ENCODE data around the gene LRRK1.

The LRRK1 gene

GRCh38 chr15:100939791-100940190 is 20.6 kb downstream of the LRRK1 start:
- DNase-seq, result no peak

- no peak for DNase-seq
Measured at GRCh38 chr15:100940767-100941379, 21.7 kb downstream of the LRRK1 start.

DNA sequence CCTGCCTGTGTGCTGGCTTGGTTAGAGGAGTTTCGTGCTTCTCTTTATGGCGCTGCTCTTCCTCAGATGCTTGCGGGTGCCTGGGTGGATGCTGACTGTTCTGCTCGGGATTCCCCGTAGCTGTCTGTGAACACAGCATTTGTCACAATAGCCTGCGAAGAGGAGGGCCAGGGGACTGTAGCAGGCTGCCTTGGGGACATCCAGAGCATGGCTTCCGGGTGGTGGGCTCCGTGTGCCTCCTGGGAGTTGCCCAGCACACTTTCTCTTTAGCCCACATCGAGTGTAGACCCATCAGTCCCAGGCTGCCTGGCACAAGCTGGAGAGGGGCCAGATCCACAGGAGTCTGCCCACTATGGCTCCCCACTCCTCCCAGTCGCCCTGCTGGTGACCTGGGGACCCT is 22.4 kb downstream of the LRRK1 start:
- DNase-seq, result no peak

DNA sequence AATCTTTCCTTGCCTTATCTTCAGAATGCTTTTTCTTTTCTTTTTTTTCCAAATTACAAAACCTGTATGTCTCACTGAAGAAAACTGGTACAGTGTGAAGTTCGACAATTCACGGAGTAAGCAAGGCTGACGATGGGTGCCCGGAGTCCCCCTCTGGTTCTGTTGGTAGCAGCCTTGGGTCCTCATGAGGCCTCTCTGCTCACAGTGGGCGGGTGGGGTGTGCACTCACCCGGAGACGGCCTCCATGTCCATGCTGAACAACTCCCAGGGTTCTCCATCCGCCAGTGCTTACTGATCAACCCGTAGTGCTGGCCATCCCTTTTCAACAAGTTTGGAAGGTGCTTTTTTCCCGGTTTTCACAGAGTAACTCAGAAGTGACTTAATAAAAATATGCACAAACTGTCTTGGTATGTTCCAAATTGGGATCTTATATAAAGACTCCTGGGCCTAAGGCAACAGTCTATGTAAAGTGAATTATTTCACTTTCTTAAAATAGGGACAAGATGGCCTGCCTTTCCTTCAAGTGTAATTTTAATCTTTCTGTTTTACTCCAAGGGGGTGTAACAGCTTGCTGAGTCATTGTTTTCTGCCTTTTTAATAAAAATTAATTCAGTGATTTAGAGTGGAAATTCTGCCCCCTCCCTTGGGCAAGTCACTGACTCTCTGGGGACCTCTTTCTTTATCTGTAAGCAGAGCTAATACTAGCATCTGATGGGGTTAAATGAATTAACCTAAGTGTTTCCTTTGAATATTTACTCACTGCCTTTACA is 23.7 kb downstream of the LRRK1 start:
- DNase-seq, result no peak

DNA sequence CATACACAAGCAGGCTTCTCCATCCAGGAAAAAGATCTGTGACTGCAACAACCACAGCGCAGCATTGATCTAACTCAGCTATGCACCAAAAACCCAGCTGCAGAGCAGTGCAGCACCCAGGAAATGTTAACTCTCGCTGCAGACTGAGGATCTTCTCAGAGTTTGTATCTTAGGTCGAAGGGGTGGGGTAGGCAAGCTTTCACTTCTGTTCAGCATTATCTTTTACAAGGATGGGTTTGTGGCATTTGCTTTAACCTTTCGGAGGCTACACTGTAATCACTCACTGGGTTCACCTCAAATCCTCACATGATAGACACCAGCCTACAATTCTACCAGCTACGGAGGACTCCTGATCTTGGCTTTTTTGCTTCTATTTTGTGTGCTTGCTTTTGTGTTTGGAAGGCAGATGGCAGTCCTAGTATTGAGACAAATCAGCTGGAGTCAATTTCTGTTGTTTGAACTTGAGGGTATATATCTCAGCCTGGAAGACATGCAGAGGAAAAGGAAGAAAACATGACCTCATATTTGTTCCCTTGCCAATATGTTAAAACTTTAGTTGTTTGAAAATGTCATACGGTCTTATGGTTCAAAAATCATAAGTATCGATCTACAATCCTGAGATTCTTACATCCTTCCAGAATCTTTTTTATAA is 25.2 kb downstream of the LRRK1 start:
- DNase-seq, result no peak

GRCh38 chr15:100944986-100945385 is 25.8 kb downstream of the LRRK1 start:
- DNase-seq, result no peak

- DNase-seq, result no peak
Measured at GRCh38 chr15:100947760-100948429, 28.7 kb downstream of the LRRK1 start.

DNA sequence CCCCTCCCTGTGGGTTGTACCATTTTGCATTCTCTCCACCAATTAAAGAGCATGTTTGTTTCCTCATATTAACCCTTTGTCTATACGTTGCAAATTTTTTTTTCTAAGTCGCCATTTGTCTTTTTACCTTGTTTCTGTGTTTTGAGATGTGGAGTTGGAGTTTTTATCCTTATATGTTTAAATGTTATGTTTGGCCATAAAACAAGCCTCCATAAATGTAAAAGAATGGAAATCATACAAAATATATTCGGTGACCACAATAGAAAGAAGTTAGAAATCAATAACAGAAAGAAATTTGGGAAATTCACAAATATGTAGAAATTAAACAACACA is 29.2 kb downstream of the LRRK1 start:
- DNase-seq, result no peak

GRCh38 chr15:100949691-100950090 is 30.5 kb downstream of the LRRK1 start:
- no peak for DNase-seq

DNA sequence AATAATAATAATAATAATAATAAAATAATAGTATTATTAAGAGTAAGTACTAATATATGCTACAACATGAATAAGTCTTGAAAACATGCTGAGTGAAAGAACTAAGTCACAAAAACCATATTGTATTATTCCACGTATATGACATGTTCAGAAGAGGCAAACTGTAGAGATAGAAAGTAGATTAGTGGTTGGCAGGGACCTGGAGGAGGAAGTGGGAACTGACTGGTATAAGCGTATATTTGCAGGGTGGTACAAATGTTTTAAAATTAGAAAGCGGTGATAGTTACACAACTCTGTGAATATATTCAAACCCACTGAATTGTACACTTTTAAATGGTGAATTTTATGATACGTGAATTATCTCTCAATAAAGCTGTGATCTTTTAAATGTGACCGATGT is 32.8 kb downstream of the LRRK1 start:
- no peak for DNase-seq

DNA sequence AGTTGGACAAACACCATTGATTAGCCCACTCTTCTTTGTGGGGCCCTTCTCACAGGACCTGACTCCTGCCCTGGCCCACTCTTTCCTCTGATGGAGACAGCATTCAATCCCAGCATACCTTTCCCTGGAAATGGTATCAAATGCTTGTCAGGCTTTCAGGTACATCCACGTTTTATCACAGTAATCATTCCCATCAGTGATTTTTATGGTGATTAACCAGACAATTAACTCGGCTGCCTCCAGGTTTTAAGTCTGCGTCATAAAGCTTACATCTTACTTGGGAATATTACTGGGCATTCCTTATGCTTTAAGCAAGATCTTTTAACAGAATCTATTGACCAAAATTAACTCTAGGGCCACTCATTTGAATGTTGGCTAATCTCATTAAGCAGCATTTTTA is 33.4 kb downstream of the LRRK1 start:
- no peak for DNase-seq

- DNase-seq, result no peak
Measured at GRCh38 chr15:100958326-100959065, 39.3 kb downstream of the LRRK1 start.

- DNase-seq, result no peak
Measured at GRCh38 chr15:100959066-100960050, 40.2 kb downstream of the LRRK1 start.

- no peak for DNase-seq
Measured at GRCh38 chr15:100966997-100967396, 47.8 kb downstream of the LRRK1 start.

DNA sequence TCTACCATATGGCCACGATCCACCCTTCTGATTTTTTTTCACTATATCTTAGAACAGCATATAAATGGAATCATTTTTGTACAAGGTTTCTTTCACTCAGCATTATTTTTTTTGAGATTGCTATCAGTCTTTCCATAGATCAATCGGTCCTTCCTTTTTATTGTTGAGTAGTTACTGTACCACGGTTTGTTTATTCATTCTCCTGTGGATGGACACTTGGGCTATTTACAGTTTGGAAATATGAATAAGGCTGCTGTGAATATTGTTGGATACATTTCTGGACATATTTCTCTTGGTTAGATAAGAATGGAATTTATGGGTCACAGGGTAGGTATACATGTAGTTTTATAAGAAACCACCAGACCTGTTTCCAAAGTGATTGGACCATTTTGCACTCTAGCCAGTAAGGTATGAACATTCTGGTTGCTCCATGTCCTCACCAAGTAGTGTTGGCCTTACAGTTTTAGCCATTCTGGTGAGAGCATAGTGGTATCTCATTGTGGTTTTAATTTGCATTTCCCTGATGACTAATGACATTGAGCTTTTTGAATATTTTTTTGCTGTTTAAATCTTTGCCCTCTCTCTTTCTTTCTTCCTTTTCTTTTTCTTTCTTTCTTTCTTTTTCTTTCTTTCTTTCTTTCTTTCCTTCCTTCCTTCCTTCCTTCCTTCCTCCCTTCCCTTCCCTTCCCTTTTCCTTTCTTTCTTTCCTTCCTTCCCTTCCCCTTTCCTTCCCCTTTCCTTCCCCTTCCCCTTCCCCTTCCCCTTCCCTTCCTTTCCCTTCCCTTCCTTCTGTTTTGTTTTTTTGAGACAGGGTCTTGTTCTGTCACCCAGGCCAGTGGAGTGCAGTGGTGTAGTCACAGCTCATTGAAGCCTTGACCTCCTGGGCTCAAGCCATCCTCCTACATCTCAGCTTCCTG is 49.2 kb downstream of the LRRK1 start:
- DNase-seq, result no peak

GRCh38 chr15:100972975-100973350 is 53.8 kb downstream of the LRRK1 start:
- no peak for DNase-seq

DNA sequence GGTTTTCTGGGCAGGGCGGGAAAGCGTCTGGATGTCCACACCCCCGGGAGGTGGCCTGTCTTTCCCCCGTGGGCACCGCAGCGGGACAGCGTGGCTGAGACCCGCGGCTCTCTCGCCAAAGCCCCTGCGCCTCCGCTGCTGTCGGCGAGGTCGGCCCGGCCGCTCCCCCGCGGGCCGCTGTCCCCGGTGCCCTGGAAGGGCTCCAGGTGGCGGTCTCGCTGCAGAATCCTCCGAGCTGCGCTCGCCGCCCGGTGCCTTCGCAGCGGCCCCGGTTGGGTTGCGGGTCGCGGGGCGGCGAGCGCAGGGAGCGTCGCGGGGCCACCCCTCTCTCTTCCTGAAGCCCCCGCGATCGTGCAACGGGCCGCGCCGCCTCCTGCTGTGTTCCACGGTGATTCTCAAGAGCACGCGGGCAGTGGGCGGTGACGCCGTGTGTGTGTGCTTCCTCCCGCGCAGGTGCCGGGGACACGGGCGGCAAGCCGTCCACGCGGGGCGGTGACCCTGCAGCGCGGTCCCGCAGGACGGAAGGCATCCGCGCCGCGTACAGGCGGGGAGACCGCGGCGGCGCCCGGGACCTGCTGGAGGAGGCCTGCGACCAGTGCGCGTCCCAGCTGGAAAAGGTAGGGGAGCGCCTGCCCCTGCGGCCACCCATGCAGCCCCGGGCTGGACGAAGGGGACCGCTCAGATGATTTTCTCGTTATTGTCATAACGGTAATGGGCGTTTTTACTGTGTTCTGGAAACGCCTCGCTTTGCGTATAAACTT is 54.4 kb downstream of the LRRK1 start:
- DNase-seq, result no peak

DNA sequence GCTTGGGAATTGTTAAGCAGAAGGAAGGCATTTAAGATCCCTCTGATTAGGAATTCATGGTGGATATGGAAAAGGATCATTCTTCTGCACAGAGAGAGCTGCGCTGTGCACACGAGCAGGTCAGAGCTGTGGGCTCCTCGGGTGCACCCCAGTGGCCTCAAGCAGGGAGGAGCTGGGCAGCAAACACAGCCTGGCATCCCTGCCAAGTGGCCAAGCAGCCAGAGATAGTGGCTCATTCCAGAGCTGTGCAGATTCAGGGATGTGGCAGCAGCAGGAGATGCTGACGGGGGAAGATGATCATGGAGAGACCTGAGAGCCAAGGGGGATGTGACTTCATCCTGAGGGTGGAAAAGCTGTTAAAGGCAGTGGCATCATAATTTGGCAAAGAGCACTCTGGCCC is 55.9 kb downstream of the LRRK1 start:
- DNase-seq, result no peak

DNA sequence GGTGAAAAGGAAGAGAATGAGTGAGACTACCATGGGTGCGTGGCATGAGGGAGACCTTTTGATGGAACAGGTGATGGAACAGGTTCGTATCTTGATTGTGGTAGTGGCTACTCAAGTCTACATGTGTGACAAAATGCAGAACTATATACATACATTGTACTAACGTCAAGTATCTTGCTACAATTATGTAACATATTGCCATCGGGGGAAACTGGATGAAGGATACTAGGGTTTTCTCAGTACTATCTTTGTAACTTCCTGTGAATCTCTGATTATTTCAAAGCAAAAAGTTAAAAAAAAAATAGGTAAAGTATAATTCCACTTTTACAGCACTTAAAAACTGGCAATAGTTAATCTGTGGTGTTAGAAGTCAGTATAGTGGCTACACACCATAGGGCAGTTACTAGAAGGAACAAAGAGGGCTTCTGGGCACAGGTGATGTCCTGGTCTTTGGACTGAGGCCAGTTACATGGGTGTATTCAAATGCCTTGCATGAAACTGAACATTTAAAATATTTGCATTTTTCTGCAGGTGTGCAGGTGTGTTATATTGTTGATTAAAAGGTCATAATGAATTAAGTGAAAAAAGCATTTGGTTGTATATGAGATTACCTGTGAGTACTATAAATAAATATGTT is 61.4 kb downstream of the LRRK1 start:
- no peak for DNase-seq
